HT-29 (cell line): Measurements from ENCODE around the gene OR10A6. TPM values are rescaled to one million over a fixed set of nuclear protein-coding genes. Genes with fewer than 3 reads are reported as not detected.

Experiments used
- small RNA-seq: library from RNA; depleted of rRNA; stranded (forward); fragments of <200 nt; gene quantifications from one replicate; pipeline ENCODE3, GENCODE V24; 2014
- total RNA-seq: library from RNA; depleted of rRNA; stranded (reverse); fragments of >200 nt; shearing (Covaris generic); gene quantifications from 2 replicates; pipeline ENCODE4 v1.2.3, GENCODE V29; 2014; rRNA removed

The OR10A6 gene
- total RNA-seq, 1 experiment from 2014 or later = not detected

Small RNA genes within 50 kb of the gene (small RNA-seq; reads per million reads assigned to genes)
- gene COX6CP5 (not detected), gene RNU6-943P (not detected)

Other genes starting within 250 kb of the OR10A6 start
- gene OVCH2, start 224.8 kb downstream of the OR10A6 start, total RNA-seq = not detected in 2 replicates
- gene OR5P2, start 134.3 kb downstream of the OR10A6 start, total RNA-seq = not detected in 2 replicates
- not detected in 2 replicates for gene OR5P3, start 100.4 kb downstream of the OR10A6 start, total RNA-seq
- not detected in 2 replicates for gene OR10A3, start 10.4 kb upstream of the OR10A6 start, total RNA-seq
- not detected in 2 replicates for gene NLRP10, start 34.2 kb upstream of the OR10A6 start, total RNA-seq
- 485 and 679 TPM in 2 replicates for gene EIF3F, start 56.1 kb upstream of the OR10A6 start, total RNA-seq
- gene TUB, start 149.9 kb upstream of the OR10A6 start, total RNA-seq = not detected in 2 replicates
- gene RIC3, start 237.8 kb upstream of the OR10A6 start, total RNA-seq = not detected in 2 replicates